AG09319 (cell line): ENCODE data around the gene LRRIQ3.

ENCODE experiments used
- DNase-seq: peaks from one replicate; pipeline ENCODE4 v3.0.0-alpha.2; 2010; ENCODE audit warnings: low read depth; ENCODE audit errors: extremely low read depth
- CTCF ChIP-seq: IDR thresholded peaks from 2 replicates; pipeline ENCODE4 v1.5.1; 2011; ENCODE audit warnings: low read depth, mild to moderate bottlenecking, inconsistent platforms, low read length, moderate library complexity

LRRIQ3 gene

GRCh38 chr1:74113333-74113732 lies 84.6 kb downstream of the LRRIQ3 start:
- DNase-seq, result no peak
- no peak for TF ChIP-seq CTCF

- no peak for TF ChIP-seq CTCF
- no peak for DNase-seq
These were observed 90.6 kb downstream of the LRRIQ3 start for GRCh38 chr1:74107394-74107793.

- no peak for DNase-seq
- TF ChIP-seq CTCF, result no peak
These were observed 106.6 kb downstream of the LRRIQ3 start for GRCh38 chr1:74091371-74091770.

GRCh38 chr1:74083128-74083527 lies 114.8 kb downstream of the LRRIQ3 start:
- no peak for TF ChIP-seq CTCF
- no peak for DNase-seq

- no peak for DNase-seq
- TF ChIP-seq CTCF, result no peak
These were observed 132.9 kb downstream of the LRRIQ3 start for GRCh38 chr1:74065081-74065480.

GRCh38 chr1:74057719-74058118 lies 140.3 kb downstream of the LRRIQ3 start:
- no peak for DNase-seq
- TF ChIP-seq CTCF, result no peak

- TF ChIP-seq CTCF, result no peak
- DNase-seq, result no peak
These were observed 144.6 kb downstream of the LRRIQ3 start for GRCh38 chr1:74053407-74053806.
